Left colon (tissue), 2 donors: Measurements from ENCODE around the gene RGS3. TPM values are rescaled to one million over a fixed set of nuclear protein-coding genes. Genes with fewer than 3 reads are reported as not detected.
"Not testable (repeated sequence)": the region's sequence is repeated elsewhere in the genome, so short reads cannot be mapped to it uniquely, and the experiment has no call there.

Experiments
- ATAC-seq: fragments of 200-7000 bp; cut with Tn5 transposase; one replicate; pipeline ENCODE4 v1.9.1; 2020; ENCODE audit warnings: mild to moderate bottlenecking, moderate library complexity
- DNase-seq, 2 donors: peaks; one replicate each; pipeline ENCODE4 v3.0.0-alpha.2; 2020
- intact Hi-C, 2 donors: fragments of 100-400 bp; cut with DNase I in 1 of 2; cut with micrococcal nuclease in 1 of 2; formaldehyde crosslinking; loops; one replicate each; pipeline versions ENCODE4 v1.11.2 to v1.14.0; 2022; cut with DNase I, micrococcal nuclease
- total RNA-seq, 2 donors: library from RNA; stranded (reverse); fragmentation: NEBNext Ultra II Directional; extraction: Animal tissue kit (Norgen Biotek cat#: 25700); gene quantifications; one replicate each; pipeline ENCODE4 v1.2.1, GENCODE V29; 2021
- donor health status: DM: no; HTN: no; CAD: no.
- donor health status: DM: yes; HTN: yes; CAD: no.

Gene RGS3
- total RNA-seq, 2 donors from 2014 or later: 59.6 to 74.8 TPM

DNA sequence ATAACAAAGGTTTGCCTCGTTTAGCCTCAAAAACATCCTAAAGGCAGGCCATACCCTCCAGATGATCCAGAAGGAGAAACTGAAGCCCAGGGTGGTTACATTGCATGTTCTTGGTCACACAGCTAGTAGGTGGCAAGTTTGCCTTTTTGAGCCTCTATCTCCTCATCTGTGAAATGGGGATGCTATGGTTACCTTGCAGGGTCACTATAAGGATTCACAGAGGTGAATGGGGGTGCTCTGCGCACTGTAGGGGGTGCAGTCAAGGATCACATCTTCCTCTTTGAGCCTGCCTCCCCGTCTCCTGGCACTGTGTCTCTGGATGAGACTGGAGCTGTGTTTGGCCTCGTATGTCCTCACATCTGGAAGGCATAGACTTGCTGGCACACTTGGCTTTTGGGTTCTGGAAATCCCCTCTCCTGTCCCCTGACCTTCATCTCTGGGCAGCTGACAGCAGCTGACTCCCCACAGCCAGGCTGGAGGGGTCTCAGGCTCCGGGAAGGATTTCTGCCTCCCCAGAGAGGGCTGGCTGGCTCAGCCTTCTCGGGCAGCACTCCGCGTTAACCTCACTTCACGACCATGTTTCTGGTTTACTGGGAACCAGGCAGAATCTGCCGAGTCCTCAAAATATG lies 167.7 kb downstream of the RGS3 start:
- DNase-seq: peak in 1 of 2 donors; percentile 5
- no peak for ATAC-seq
- intact Hi-C loops: no loop called here

DNA sequence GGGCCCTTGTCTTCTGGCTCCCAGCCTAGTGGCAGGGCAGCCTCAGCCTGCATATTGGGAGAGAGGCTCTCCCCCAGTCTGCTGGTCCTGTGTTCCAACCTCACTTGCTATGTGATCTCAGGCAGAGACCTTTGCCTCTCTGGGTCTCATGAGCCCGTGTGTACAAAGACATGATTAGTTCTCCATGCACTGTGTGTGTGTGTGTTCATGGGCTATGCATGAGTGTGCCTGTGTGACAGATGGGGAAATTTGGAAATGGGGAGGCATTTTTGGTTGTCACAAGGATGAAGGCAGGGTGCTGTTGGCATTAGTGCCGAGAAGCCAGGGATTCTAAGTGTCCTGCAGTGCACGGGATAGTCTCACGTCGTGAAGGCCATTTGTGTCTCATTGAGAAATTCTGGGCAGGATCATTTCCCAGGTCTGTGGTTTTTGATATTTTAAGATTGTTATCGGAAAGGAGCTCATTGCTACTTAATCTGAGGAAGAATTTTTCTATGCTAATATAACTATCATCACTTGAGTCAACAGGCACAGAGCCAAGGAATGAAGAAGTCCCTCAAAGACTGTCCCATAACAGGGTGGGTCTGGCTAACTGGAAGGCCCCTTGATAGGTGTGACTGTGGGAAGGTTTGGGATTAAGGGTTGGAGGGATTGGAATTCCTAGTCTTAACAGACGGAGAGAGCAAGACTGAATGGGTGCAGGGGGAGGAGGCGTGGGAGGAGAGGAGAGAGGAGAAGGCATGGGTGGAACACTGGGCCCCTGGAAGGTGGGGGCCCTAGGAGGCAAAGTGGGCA lies 168.5 kb downstream of the RGS3 start:
- intact Hi-C loops: no loop called here
- ATAC-seq: no peak
- DNase-seq: peak in 1 of 2 donors; percentile 5

DNA sequence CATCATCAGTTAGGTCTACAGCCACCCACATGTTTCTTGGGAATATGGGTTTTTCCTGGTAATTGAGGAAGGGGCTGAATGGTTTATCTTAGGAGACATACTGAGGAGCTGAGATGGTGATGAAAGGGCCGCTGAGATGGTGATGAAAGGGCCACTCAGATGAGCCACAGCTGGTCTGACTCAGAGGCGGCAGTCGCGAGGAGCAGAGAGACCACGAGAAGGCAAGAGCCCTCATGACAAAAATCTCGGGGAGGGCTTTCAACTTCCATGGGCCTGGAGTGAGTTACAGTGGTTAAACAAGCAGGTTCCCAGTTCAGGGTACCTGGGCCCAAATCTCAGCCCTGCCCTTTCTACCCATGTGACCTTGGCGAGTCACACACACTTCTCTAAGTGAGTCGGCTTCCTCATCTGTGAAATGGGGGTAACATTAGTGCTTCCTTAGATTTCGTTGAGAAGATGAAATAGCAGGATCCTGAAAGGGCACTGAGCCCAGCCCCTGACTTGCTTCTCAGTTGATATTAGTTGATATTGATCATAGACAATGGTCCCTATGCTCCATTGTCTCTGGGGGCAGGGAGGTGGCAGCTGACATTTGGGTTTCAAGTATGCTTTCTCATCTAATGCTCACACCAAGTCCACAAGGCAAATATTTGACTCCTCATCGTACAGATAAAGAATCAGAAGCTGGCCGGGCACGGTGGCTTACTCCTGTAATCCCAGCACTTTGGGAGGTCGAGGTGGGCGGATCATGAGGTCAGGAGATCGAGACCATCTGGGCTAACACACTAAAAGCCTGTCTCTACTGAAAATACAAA lies 169.5 kb downstream of the RGS3 start:
- ATAC-seq: no peak
- intact Hi-C loops: no loop called here
- peak in 1 of 2 donors; percentile 7 for DNase-seq

DNA sequence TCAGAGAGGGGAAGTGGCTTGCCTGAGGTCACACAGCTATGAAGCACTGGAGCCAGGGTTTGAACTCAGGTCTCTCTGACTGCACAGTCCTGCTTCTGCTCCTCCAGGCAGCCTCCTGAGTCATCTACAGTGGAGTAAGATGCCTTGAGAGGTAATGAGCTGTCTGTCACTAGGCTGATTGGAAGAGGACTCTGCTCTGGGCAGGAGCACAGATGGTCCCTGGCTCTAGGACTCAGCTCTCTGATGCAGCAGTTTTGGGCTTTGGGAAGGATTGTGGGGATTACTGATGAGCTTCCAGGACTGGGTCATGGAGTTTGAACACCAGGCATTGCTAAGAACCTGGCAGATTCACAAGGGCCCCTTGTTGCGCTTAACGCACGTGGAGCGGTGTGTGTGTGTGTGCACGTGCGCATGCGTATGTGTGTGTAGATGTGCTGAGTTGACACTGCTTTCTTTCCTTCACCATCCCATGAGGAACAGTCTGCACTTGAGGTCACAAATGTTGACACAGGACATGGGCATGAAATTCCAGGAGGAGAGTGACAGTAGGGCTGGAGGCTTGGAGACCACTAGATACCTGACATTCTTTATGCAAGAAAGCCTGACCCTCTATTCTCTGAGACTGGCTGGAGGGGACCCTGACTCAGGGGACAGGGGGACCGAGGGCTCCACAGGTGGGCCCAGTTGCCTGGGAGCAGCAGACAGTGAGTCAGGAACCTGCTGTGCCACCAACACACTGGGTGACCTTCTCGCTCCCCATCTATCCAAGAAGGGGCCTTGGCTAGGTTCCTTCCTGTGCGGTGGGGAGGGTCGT lies 170.5 kb downstream of the RGS3 start:
- DNase-seq (peak in 1 of 2 donors; percentile 12), ATAC-seq (no peak)
- intact Hi-C loops: no loop called here

DNA sequence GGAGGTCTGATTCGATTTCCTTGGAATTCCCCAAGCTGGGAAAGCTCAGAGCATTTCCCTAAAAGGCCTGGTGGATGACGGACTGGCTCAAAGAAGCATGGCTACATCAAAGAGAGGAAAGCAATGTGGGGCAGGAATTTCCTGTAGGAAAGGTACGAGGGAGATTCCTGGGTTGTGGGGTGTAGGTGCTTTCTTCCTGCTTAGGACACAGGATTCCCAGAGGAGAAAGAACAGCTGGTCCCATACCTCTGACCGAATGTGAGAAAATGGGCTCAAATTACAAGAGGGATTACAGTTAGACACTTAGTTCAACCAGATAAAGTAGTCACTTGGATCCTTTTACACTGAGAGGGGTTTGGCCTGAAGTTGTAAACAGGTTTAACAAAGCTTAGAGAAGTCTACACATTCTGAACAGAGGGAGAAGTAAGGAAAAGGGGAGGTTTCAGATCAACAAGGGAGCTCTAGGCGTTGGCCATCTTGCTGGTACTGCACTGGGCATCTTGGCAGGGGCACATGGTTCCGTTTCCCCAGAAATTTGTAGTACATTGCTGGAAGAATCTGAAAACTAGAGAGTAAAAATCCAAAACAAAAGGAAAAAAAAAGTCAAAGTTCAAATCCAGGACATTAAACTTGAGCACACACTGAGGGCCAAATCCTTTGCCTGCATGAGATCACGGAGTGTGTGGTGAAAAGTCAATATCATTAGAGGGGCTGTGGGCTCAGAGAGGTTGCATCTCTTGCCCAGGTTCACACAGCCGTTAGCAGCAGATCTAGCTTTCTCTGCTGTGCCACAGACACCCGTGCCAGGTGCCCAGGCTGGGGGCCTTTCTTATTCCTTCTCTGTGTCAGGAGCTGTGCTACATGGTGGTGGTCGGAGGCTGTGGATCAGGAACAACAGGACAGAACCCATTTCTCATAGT lies 171.3 kb downstream of the RGS3 start:
- intact Hi-C loops: no loop called here
- no peak for ATAC-seq
- peak in 1 of 2 donors; percentile 4 for DNase-seq

DNA sequence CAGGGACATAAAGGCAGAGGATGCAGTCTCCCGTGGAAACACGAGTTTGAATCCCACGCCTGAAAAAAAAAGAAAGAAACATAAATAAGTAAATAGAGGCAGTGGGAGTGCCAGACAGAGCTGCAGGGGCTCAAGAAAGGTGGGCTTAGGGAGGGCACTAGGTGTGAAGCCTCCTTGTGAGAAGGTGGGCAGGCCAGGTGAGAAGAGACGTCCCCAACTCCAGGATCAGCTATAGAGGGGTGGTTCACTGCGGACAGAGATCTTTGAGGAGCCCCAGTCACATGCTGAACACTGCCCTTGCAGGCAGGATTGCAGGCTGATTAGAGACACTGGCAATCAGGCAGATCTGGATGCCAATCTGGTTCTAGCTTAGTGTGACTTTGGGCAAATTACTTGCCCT lies 172.1 kb downstream of the RGS3 start:
- peak in 1 of 2 donors; percentile 7 for DNase-seq
- no peak for ATAC-seq
- intact Hi-C loops: no loop called here

DNA sequence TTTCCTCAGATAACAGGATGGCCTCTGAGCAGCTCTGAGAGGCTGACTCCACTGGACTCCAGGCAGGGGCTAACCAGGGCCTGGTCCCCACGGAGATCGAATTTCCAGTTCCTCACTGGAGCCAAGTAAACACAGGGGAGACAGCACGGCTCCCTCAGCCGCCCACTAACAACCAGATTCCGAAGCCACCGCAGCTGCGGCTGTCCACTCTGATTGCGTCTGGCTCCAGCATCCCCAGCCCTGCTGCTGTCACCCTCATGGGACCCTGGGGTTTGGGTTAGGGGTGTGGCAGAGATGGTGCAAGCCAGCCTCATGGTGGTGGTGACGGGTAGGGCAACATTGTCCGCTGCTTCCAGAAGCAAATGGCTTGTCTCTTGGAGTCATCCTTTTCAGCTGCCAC lies 172.6 kb downstream of the RGS3 start:
- intact Hi-C loops: no loop called here
- peak in 1 of 2 donors; percentile 10 for DNase-seq
- no peak for ATAC-seq

DNA sequence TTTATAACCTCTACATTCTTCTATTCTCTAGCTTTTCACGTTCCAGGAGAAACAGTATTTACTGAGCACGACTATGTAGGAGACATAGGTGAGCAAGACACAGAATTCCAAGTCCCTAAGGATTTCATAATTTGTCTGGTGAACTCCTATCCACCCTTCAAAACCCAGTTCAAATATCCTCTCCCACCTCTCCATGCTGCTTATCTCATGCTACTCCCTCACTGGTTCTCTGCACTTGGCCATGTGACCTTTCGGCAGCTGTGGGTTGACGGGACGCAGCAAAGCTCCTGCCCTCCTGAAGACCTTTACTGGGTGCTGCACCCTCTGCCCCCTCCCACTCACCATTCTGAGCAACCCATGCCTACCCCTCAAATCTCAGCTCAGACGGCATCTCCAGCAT lies 173.2 kb downstream of the RGS3 start:
- ATAC-seq: no peak
- no peak for DNase-seq

DNA sequence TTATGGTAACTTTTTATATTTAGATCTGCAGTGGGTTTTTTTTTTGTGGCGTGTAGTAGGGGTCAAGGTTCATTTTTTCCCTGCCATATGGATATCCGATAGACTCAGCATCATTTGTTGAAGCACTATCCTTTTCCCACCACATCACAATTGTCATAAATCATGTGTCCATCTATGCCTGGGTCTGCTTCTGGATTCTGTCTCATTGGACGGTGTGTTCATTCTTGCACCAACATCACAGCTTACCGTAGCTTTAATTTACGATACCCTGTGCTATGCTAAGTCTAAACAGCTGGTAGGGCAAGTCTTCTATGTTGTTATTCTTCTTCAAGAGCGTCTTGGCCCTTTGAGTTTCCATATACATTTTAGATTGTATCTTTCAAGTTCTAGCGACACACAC lies 175.0 kb downstream of the RGS3 start:
- no peak for ATAC-seq
- intact Hi-C loops: no loop called here
- DNase-seq: no peak

More for the DNA sequence above, 173.2 kb downstream of the RGS3 start:
- intact Hi-C loops: no loop called here

DNA sequence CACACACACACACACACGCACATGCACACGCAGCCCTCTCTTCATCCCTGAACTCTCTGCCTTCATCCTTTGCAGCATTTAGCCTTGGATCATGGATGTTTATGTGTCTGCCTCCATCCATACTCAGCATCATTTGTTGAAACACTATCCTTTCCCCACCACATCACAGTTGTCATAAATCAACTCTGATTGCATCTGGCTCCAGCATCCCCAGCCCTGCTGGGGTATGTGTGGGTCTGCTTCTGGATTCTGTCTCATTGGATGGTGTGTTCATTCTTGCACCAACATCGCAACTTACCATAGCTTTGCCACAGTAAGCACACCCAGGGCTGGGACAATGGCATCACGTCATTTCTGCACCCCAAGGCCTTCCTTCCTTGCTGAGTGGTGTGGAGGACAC lies 175.4 kb downstream of the RGS3 start:
- DNase-seq: peak in 1 of 2 donors; percentile 2
- ATAC-seq: no peak
- intact Hi-C loops: no loop called here

DNA sequence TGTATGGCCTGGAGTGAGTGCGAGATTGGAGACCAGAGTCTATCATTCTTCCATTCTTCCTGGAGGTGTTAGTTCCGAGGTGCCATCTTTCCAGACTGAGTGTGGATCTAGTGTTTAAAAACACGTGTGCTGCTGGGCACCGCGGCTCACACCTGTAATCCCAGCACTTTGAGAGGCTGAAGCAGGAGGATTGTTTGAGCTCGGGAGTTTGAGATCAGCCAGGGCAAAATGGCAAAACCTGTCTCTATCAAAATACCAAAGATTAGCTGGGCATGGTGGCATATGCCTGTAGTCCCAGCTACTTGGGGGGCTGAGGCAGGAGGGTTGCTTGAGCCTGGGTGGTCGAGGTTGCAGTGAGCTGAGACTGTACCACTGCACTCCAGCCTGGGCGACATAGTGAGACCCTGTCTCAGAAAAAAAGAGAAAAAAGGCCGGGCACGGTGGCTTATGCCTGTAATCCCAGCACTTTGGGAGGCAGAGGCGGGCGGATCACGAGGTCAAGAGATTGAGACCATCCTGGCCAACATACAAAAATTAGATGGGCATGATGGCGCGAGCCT lies 176.0 kb downstream of the RGS3 start:
- ATAC-seq, intact Hi-C loops, DNase-seq: not testable (repeated sequence)

DNA sequence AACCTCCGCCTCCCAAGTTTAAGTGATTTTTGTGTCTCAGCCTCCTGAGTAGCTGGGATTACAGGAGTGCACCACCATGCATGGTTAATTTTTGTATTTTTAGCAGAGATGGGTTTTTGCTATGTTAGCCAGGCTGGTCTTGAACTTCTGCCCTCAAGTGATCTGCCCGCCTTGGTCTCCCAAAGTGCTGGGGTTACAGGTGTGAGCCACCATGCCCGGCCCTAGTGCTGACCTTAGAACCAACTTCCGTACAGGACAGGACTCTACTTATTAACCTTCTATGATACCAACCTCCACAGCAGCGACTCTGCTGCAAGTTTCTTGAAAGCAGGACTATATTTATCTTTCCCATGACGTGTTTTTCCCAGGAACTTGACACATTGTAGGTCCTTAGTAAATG lies 176.9 kb downstream of the RGS3 start:
- ATAC-seq (no peak), DNase-seq (no peak)
- intact Hi-C loops: no loop called here

DNA sequence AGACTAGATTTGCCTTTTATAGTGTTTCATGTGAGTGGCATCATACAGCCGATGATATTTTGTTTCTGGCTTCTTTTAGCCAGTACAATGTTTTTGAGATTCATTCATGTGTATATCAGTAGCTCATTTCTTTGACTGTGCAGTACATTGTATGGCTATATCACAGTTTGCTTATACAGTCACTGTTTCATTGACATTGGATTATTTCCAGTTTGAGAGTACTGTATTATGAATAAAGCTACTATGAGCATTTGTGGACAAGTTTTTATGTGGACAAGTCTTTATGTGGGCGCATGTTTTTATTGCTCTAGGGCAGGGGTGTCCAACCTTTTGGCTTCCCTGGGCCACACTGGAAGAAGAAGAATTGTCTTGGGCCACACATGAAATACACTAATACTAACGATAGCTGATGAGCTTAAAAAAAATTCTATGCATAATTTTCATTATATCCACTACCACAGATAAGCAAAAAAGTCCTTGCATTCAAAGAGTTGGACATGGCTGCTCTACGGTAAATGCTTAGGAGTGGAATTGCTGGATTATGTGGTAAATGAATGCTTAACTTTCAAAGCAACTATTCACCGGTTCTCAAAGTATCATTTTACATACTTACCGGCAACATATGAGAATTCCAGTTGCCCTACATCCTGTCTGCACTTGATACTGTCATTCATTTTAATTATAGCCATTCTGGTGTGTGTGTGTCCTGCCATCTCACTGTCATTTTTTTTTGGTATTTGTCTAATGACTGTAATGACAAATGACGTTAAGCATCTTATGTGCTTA lies 177.8 kb downstream of the RGS3 start:
- no peak for DNase-seq
- intact Hi-C loops: no loop called here
- ATAC-seq: no peak

DNA sequence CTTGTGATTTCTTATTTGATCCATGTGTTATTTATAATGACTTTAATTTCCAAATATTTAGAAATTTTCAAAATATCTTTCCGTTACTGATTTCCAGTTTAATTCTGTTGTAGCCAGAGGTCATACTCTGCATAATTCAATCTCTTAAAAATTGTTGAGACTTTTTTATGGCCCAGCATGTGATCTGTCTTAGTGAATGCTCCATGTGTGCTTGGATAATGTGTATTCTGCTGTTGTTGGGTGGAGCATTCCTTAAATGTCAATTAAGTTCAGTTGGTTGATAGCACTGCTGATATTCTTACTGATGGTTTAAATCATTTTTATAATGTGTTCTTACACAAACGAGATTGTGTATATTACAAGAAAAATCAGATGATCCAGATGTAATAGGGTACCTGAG lies 180.8 kb downstream of the RGS3 start:
- ATAC-seq (no peak), DNase-seq (no peak)
- intact Hi-C loops: no loop called here

DNA sequence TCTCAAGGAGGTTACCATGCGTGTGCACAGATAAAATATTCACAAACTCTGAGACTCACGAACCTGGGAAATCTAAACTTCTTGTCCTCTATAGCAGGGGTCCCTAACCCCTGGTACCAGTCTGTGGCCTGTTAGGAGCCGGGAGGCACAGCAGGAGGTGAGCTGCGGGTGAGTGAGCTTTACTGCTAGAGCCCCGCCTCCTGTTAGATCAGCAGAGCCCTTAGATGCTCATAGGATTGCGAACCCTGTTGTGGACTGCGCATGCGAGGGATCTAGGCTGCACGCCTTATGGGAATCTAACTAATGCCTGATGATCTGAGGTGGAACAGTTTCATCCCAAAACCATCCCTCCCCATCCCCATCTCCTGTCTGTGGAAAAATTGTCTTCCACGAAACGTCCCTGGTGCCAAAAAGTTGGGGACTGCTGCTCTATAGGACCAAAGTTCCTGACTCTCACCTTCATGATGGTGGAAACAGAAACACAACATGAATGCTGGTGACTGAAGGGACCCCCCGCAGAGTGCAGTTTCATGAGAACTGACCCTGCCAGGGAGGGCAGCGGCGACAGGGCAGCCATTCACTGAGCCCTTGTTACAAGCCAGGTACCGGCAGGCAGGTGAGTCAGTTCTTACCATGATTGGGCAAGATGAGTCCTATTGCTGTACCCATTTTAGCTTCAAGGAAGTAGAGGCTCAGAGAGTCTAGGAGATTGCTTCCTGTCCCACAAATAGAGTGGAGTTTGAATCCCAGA lies 181.9 kb downstream of the RGS3 start:
- intact Hi-C loops: no loop called here
- no peak for ATAC-seq
- DNase-seq: peak in 1 of 2 donors; percentile 8

DNA sequence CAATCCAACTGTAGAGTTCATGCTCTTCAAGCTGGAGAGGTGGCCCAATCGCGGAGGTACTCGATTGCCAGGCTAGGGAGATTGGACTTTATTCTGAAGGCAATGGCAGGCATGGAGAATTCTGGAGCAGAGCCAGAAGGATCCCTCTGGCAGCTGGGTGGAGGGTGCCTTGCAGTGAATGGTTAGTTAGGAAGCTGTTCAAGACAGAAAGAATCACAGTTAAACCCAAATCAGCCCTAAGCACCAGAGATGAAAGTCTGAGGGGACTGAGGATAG lies 182.4 kb downstream of the RGS3 start:
- intact Hi-C loops: no loop called here
- DNase-seq (peak in 1 of 2 donors; percentile 17), ATAC-seq (no peak)
